Type B pancreatic cell (in vitro differentiated cells): ENCODE data around the gene HDDC3. TPM values are rescaled to one million over a fixed set of nuclear protein-coding genes. Genes with fewer than 3 reads are reported as not detected.
"Not testable (repeated sequence)": the region's sequence is repeated elsewhere in the genome, so short reads cannot be mapped to it uniquely, and the experiment has no call there.

ENCODE experiments used
- DNase-seq: peaks from one replicate; pipeline ENCODE4 v3.0.0; 2021; ENCODE audit warnings: mixed read lengths; ENCODE audit not compliant: unreplicated experiment; ENCODE audit errors: extremely low spot score
- H3K27ac Mint-ChIP-seq: 2 replicates; pipeline ENCODE4 v1.8.0; 2021; ENCODE audit warnings: mild to moderate bottlenecking, mixed read lengths
- H3K27me3 Mint-ChIP-seq: 2 replicates; pipeline ENCODE4 v1.8.0; 2021; ENCODE audit warnings: mixed read lengths
- H3K36me3 Mint-ChIP-seq: 2 replicates; pipeline ENCODE4 v1.8.0; 2021; ENCODE audit warnings: mixed read lengths
- H3K4me1 Mint-ChIP-seq: one replicate; pipeline ENCODE4 v1.8.0; 2021; ENCODE audit warnings: mixed read lengths; ENCODE audit not compliant: unreplicated experiment
- H3K4me3 Mint-ChIP-seq: 2 replicates; pipeline ENCODE4 v1.8.0; 2021; ENCODE audit warnings: mild to moderate bottlenecking, mixed read lengths
- H3K9me3 Mint-ChIP-seq: 2 replicates; pipeline ENCODE4 v1.8.0; 2021; ENCODE audit warnings: mixed read lengths
- total RNA-seq: library from RNA; stranded (reverse); gene quantifications from 2 replicates; pipeline ENCODE4 v1.2.1, GENCODE V29; 2021; ENCODE audit warnings: low replicate concordance
- TF ChIP-seq, protein P1 (sequence below): fragments of 200-600 bp; sonication (generic); conservative IDR thresholded peaks from 2 replicates; pipeline ENCODE4 v1.5.0; 2021; ENCODE audit warnings: antibody characterized with exemption, mild to moderate bottlenecking

Gene HDDC3
- total RNA-seq, 1 donor from 2014 or later: 16.8 TPM

DNA sequence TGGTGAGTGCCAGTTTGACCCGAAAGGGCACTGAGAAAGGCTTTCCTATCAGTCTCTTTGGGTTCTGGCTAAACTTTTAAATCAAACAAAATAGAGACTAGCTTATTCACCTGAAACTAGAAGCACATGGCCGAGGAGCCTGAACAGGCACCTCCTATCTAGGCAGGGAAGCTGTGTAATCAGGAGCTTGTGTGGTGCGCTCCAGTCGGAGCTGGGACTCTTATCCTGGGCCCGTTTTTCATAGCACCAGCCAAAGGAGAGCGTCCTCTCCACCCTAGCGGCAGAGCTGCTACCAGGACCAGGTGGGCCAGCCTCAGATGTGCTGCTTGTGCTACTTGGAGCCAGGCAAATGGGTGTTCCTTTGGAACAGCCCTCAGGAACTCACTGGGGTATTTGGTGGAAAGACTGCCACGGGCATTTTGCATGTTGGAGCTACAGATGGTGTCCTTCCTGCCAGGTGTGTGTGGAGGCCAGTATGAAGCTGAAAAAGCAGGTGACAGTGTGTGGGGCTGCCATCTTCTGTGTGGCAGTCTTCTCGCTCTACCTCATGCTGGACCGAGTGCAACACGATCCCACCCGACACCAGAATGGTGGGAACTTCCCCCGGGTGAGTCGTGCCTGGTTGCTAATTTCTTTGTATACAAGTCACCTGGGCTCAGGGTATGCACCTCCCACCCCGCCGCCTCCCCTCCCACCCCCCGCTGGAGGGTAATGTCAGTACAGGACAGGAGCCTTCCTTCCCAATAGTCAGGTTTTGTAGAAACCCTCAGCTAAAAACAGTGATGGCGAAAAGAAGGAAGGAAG is 28.4 kb downstream of the HDDC3 start:
- Mint-ChIP-seq H3K27me3 (no peaks in the 10 kb centered on the region), H3K36me3 (peaks cover 10% of the 10 kb centered on the region), H3K4me3 (peak overlapping the region; percentile 84), H3K9me3 (no peaks in the 10 kb centered on the region), H3K4me1 (peaks cover 9% of the 10 kb centered on the region), H3K27ac (peak overlapping the region; percentile 73)
- no peak for DNase-seq
- TF ChIP-seq, protein P1, sequence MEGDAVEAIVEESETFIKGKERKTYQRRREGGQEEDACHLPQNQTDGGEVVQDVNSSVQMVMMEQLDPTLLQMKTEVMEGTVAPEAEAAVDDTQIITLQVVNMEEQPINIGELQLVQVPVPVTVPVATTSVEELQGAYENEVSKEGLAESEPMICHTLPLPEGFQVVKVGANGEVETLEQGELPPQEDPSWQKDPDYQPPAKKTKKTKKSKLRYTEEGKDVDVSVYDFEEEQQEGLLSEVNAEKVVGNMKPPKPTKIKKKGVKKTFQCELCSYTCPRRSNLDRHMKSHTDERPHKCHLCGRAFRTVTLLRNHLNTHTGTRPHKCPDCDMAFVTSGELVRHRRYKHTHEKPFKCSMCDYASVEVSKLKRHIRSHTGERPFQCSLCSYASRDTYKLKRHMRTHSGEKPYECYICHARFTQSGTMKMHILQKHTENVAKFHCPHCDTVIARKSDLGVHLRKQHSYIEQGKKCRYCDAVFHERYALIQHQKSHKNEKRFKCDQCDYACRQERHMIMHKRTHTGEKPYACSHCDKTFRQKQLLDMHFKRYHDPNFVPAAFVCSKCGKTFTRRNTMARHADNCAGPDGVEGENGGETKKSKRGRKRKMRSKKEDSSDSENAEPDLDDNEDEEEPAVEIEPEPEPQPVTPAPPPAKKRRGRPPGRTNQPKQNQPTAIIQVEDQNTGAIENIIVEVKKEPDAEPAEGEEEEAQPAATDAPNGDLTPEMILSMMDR: peak; percentile 45

DNA sequence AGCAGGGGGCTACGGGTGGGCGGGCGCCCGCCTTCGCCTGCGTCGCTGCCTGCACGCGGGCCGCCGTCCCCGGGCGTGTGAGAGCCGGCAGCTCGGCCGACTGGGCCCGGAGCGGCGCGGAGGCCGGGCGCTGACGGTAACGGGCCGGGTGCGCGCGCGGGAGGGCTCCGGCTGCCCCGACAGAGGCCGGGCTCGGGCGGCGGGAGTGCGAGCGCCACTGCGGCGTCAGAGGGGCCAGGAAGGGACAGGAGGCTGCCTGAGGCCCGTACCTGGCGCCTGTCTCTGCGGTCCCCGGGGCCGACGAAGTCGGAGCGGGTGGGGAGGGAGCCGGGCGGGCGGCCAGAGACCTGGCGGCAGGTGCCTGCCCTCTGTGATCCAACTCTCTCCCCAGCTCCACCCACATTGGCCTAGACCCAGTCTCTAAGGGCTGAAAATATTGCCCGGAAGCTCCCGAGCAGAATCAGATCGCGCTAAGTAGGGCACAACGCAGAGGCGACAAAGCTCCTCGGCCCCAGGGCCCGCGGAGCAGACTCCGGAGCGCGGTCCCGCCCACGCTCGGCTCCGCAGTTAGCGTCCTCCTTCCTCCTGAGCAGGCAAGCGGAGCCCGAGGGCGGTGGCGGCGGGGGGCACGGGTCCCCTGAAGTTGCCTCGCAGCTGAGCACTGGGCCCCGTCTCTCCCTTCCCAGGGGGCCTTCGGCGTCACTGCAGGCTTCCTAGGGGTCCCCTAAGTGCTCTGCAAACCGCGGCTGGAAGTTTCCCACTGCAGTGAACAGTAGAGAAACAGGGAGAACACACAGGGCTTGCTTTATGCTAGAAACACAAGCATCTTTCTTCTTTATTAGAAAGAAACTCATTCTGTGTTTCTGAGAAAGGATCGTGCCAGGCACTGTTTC is 29.3 kb downstream of the HDDC3 start, which contains the start of gene MAN2A2:
Gene MAN2A2, plus strand, starts transcription at position 463 of the 893 bp plus-strand sequence. CDS start 906 bp downstream, outside the sequence.
- peaks cover 9% of the 10 kb centered on the region for H3K4me1 Mint-ChIP-seq
- H3K36me3 Mint-ChIP-seq: peaks cover 10% of the 10 kb centered on the region

DNA sequence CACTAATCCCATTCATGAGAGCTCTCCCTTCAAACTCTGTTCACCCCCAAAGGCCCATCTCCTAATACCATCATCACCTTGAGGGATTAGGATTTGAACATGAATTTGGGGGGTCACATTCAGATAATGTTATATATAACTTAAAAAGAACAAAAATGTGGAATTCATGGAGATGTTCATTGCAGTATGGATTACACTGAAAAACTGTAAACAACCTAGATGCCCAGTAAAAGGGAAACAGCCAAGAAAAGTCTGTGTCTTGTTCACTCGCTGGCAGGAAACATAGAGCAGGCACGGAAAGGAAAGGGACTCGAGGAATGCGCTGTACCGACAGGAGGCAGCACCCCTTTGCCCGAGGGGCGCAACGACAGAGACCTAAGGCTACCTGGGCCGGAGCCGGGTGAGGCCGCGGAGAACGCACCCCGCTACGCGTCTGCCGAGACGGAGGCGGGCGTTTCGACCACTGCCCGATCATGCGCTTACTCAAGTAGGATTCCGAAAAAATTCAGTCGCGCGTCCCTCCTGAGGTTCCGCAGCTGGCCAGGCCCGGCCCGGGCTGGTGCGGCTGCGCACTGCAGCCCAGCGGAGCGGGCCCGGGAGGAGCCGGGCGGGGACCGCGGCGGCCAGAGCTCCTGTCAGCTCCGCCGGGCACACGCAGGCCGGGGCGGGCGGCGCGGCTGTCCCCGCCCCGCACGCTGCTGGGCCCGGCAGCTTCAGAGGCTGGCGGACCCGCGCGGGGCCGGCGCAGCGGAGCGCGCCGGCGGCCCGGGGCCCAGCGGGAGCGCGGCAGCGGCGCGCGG is 30.1 kb downstream of the HDDC3 start:
- Mint-ChIP-seq H3K4me1 (peaks cover 9% of the 10 kb centered on the region), H3K9me3 (no peaks in the 10 kb centered on the region), H3K36me3 (peaks cover 10% of the 10 kb centered on the region), H3K27ac (peak overlapping the region; percentile 92), H3K27me3 (no peaks in the 10 kb centered on the region), H3K4me3 (peak overlapping the region; percentile 94)
- TF ChIP-seq, protein P1: peak; percentile 72
- peak; percentile 83 for DNase-seq

More for the DNA sequence above, 29.3 kb downstream of the HDDC3 start, which contains the start of gene MAN2A2:
- Mint-ChIP-seq H3K27me3 (no peaks in the 10 kb centered on the region), H3K27ac (peak within 1 kb of the TSS; percentile 92), H3K9me3 (no peaks in the 10 kb centered on the region), H3K4me3 (peak within 1 kb of the TSS; percentile 94)
- DNase-seq: peak; percentile 74
- TF ChIP-seq, protein P1: no peak

DNA sequence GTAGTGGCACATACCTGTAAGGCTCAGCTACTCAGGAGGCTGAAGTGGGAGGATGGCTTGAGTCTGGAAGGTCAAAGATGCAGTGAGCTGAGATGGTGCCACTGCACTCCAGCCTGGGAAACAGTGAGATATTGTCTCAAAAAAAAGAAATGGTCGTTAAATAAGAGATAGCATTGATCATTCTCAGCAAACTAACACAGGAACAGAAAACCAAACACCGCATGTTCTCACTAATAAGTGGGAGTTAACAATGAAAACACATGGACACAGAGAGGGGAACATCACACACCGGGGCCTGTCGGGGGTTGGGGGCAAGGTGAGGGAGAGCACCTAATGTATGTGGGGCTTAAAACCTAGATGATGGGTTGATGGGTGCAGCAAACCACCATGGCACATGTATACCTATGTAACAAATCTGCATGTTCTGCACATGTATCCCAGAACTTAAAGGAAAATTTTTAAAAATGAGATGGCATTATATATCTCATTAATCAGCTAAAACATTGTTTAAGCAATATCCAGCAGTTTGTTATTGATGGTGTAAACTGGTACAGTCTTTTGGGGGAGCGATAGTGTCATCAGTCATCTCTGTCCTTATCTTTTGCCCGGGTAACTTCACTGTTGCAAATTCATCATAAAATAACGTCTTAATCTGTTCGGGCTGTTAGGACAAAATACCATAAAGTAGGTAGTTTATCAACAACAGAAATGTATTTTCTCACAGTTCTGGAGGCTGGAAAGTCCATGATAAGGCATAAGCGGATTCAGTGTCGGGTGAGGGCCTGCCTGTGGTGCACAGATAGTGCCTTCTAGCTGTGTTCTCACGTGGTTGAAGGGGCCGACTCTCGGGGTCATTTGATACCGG is 30.9 kb downstream of the HDDC3 start:
- Mint-ChIP-seq H3K27ac (peak overlapping the region; percentile 92), H3K4me3 (peak overlapping the region; percentile 94), H3K27me3 (no peaks in the 10 kb centered on the region), H3K36me3 (peaks cover 10% of the 10 kb centered on the region), H3K9me3 (no peaks in the 10 kb centered on the region), H3K4me1 (peaks cover 9% of the 10 kb centered on the region)
- no peak for DNase-seq
- TF ChIP-seq, protein P1: no peak

DNA sequence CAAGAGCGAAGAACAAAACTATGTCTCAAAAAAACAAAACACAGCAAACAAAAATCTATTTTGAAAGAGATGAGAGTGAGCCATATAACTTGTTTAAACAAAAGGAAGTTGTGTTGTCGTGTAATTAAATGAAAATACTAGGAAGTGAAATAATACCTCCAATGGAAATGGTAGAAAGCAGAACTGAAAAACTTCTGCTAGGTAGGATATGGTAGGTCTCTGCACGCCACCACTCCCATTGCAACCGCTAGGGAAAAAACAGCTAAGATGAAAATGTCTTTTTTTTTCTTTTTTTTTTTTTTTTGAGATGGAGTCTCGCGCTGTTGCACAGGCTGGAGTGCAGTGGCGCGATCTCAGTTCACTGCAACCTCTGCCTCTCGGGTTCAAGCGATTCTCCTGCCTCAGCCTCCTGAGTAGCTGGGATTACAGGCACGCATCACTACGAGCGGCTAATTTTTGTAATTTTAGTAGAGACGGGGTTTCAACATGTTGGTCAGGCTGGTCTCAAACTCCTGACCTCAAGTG is 35.2 kb downstream of the HDDC3 start:
- not testable (repeated sequence) for H3K27me3 Mint-ChIP-seq, H3K4me1 Mint-ChIP-seq, H3K27ac Mint-ChIP-seq, H3K9me3 Mint-ChIP-seq, H3K4me3 Mint-ChIP-seq, H3K36me3 Mint-ChIP-seq, DNase-seq
